SK-N-MC (cell line): ENCODE measurements around the gene PYROXD2.

Source experiments
- EZH2 ChIP-seq: fragments of 200-600 bp; sonication (generic); IDR thresholded peaks from one replicate; pipeline ENCODE4 v1.6.1; 2017; ENCODE audit warnings: antibody characterized with exemption
- POLR2AphosphoS5 ChIP-seq: IDR thresholded peaks from 2 replicates; pipeline ENCODE4 v1.6.1; 2012; ENCODE audit warnings: mild to moderate bottlenecking, low read depth, low read length, borderline replicate concordance

GRCh38 chr10:98408799-98409198 is 6.2 kb downstream of the PYROXD2 start:
- TF ChIP-seq EZH2 (no peak), POLR2AphosphoS5 (no peak)
